Fibroblast of skin of right quadriceps (primary cell): ENCODE data around the gene MYOG.
A peak's percentile ranks its signal among the peaks of the same experiment; 100 is the strongest.

Source experiments
- DNase-seq: peaks from one replicate; pipeline ENCODE4 v3.0.0-alpha.2; 2013

MYOG gene

DNA sequence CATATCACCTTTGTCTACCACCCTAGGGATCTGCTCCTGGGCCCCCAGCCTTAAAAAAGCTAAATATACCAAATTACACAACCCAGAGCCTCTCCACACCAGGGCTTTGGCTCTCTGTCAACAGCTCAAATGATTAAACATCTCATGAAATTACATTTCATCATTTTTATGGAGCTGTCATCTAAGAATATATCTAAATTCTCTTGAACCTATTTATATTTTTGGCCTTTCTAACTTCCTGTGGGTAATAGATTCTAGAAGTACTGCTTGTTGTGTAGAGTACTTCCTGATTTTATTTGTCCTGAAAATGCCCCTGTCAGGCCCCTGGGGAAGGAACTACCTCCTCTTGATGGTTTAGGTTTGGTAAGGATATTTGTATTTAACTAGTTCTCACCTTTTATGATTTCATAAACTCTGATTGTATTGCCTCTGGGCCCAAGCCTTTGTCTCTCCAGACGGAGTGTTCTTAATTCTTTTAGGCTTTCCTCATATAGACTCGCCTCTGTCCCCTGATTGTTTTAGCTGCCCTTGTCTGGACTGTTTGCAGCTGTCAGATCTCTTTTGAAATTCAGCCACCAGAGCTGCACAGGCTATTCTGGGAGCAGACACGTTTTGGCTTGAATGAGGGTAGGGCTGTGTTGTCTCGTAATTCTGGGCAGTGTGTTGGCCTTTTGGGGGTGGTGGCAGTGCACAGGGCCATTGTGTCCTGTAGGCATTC is 16.6 kb downstream of the MYOG start:
- peak; percentile 55 for DNase-seq

DNA sequence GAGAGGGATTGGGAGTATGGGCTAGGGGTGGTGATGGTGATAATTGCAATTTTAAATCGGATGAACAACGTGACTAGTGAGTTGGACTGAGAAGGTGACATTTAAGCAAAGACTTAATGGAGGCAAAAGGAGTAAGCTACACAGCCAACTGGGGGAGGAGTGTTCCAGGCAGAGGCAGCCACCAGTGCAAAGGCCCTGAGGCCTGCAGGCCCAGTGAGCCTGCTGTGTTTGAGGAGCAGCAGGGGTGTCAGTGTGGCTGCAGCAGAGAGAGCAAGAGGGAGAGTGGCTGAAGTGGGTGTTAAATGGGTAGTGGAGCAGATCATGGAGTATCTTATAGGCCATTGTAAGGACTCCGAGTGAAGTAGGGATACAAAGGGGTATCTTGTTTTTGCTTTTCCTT is 18.8 kb downstream of the MYOG start:
- DNase-seq, result no peak

DNA sequence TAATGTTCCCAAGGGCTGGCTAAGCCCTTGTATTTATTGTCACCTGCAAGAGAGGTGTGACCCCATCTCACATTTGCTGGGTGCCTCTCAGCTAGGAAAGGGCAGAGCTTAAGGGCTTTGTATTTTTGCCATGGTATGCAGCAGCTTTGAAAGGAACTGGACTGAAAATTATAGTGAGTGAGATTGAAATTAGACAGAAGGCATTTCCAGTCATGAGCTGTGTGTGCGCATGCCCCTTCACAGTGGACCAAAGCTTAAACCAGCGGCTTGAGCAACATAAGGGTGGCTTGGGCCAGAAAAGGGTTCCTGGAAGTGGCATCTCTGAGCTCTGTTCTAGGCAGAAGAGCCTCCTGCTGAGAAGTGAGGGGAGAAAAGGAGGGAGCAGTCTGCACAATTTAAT is 19.8 kb downstream of the MYOG start:
- DNase-seq, result no peak

DNA sequence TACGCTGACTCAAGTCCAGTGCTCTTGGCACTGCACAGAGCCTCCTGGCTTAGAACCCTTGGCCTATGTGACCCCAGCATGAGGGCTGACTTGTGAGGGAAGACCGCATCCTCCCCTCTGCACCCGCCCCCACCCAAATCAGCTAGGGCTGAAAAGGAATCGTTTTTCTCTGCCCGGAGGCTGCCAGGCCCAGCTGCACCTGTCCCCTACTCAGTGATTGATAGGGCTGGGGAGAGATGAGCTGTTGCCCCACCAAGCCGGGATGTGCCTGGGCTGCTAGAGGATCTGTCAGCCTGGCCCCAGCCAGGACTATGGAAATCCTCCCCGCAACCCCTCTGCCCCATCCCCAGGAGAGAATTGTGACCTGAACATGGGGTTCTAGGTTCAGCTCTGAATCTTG is 20.6 kb downstream of the MYOG start:
- DNase-seq, result no peak

DNA sequence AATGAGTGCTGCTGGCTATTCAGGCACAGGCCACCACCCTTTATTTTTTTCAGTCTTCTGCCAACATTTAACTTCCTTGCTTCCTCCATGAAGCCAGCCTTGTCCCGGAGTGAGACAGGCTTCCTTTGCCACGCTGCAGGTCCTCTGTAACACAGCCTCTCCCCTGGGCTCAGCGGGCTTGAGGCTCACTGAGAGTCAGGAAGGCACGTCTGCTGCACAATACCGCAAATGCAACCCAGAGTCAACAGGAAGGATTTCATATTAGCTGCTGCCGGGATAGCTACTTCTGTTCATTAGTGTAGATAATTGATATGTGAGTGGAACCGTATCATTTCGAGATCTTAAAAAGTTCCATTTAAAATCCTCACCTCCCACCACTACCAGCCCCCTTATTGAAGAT is 22.5 kb downstream of the MYOG start:
- no peak for DNase-seq

DNA sequence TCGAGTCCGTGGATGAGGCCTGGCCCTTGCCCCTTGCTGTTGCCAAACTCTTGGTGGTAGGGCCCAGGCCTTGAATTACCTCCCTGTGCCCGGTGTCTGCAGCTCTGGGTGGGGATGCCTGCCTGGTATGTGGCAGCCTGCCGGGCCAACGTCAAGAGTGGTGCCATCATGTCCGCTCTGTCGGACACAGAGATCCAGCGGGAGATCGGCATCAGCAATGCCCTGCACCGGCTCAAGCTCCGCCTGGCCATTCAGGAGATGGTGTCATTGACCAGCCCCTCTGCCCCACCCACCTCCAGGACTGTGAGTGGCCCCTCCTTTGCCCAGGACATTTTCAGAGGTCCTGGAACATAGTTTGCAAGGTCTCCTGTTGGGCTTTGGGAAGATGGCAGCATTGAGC is 25.7 kb downstream of the MYOG start:
- no peak for DNase-seq

DNA sequence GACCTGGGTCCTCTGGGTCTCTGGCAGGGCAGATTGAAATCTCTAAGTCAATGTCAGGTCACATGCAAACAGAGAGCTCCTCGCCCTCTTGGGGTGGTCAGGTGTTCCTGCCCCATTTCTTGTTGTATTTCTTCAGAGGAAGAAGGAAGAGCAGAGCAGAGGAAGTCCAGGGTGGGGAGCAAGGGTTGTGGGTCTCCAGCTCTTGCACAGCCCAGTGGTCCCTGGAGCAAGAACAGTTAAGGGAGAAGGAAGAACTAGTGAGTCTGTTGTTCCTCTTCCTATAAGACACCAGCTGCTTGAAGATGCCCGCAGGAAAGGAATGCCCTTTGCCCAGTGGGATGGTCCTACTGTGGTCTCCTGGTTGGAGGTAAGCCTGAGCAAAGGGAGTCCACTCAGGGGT is 26.3 kb downstream of the MYOG start:
- no peak for DNase-seq

DNA sequence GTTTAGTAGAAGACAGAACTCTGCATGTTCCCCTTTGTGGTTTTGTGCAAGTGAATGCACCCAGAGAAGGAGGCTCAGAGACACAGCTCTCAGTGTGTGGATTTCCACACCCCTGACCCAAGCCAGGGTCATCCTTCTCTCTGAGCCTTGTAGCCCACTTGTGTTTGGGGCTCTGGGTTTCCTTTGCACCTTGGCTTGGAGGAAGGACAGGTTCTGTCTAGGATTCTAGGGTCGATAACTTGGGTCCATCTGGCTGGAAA is 27.2 kb downstream of the MYOG start:
- no peak for DNase-seq

DNA sequence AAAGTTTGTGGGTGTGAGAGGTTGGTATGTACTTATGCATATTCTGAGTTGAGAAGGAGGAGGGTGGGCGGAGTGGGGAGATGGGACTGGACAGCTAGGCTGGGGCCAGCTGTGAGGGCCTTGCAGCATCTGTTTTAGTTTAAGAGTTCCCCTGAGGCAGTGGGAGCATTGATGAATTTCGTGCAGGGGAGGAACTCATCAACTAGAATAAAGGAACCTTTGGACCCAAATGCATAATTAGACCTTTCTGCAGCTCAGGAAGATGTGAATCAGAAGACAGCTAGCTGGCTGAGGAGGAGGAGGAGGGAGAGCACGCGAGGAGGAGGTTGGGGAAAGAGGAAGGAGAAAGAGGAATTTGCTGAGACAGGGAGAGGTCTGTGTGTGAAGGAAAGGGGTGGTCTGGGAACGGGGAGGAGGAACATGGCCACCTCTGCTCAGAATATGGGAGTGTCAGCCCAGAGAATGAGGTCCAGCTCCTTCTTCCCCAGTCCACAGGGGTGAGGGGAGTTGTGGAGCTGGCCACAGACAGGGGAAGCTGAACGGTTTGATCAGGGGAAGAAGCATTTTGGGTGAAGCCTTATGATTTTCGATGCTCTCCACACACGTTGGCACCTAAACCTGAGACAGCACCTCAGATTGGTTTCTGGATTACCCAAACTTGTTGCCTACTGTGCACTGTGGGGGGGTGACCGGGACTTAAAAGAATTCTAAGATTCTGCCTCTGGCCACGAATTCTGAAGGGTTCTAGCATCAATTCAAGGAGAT is 27.7 kb downstream of the MYOG start:
- DNase-seq, result peak; percentile 57

DNA sequence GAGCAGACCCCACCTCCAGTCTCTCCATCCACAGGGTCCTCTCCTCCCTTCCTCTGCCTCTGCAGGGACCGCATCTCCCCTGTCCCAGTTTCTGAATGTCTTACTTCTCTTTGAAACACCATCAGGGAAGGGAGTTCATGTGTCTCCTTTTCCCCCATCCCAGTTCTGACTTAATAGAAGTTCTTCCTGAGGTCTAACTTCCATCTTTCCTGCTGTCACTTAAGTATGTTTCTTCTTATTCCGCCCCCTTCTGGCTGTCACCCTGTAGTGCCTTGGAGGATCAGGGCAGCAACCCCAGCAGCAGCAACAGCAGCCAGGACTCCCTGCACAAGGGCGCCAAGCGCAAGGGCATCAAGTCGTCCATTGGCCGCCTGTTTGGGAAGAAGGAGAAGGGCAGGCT is 29.3 kb downstream of the MYOG start:
- DNase-seq, result no peak

DNA sequence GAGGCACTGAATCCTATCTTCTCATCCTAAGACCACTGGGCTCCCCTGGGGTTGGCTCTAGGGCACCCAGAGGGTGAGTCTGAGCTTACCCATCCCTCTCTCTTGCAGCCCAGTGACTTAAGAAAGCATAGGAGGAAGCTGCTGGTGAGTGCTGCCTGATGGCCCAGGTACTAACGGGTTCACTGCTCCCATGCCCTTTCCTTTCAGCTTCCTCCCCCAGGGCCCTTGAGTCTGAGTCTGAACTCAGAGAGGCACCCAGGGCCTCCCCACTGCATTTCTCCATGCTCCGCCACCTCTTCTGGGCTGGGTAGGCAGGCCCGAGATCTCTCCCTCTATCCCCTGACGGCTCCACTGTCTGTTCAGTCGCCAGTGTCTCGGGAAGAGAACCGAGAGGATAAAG is 29.8 kb downstream of the MYOG start:
- no peak for DNase-seq

DNA sequence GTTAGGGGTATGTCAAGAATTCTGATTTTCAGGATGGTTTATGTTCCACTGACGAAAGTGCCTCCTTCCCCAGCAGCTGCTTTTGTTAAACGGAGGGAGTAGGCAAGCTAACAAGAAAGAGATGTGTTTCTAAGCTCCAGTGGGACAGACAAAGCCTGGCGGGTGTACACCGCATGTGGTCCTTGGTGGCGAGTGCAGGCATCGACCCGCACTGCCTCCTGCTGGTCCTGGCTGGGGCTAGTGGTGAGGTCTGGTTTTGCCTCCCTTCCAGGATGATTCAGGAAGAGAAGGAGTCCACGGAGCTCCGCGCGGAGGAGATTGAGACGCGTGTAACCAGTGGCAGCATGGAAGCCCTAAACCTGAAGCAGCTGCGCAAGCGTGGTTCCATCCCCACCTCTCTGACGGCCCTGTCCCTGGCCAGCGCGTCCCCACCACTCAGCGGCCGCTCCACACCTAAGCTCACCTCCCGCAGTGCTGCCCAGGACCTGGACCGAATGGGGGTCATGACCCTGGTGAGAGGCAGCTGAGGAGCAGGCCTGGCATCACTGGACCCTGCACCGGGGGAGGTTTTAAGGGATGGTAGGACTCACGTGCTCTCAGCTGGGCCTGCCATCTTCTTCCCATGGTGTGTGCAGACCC is 30.5 kb downstream of the MYOG start:
- DNase-seq, result no peak

DNA sequence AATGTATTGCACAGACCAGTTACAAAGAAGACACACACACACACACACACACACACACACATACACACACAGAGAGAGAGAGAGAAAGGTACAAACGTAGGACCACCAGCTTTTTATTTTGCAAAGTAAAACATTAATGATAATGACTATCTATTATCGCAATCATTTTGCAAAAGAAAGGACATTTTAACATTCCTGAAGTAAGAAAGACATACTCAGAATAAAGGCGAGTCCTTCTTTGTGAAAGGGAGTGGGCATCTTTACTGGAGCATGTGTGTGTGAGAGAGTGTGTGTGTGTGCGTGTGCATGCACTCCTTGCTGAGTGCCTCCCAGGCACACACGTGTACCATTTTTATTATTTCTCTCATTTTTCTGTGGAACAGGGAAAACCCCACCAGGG is 31.2 kb downstream of the MYOG start:
- DNase-seq, result no peak

DNA sequence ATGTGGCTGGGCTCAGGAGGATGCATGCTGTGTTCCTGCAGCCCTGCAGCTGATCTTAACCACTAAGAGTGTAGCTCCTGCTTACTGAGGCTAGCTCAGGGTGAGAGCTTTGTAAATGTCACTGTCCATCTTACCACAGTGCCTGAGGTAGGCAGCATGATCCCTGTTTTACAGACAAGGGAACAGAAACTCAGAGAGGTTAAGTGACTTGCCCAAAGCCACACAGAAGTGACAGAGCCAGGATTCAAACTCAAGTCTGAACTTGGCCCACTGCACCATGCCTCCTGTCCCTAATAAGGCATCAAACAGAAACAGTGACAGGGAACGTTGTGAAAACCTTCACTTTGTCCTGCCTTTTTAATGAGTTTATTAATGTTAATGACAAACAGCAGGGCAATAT is 31.6 kb downstream of the MYOG start:
- no peak for DNase-seq

DNA sequence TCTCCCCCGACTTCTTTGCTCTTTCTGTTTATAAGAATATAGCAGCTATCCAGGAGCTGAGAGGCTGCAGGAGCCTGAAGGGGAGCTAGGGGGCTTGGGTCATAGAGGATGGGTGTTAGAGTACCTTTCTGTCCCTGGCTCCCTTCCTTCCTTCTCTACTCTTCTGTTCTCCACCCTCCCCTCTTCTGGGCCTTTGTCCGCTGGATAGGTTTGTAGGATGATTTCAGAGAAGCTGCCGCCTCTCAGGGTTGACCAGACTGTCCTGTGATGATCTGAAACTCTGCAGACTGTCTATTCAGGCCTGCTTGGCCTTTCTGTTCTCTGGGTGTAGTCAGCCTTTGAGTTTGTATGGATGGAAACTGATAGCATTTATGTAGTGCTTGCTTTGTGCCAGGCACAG is 33.2 kb downstream of the MYOG start:
- DNase-seq, result no peak

DNA sequence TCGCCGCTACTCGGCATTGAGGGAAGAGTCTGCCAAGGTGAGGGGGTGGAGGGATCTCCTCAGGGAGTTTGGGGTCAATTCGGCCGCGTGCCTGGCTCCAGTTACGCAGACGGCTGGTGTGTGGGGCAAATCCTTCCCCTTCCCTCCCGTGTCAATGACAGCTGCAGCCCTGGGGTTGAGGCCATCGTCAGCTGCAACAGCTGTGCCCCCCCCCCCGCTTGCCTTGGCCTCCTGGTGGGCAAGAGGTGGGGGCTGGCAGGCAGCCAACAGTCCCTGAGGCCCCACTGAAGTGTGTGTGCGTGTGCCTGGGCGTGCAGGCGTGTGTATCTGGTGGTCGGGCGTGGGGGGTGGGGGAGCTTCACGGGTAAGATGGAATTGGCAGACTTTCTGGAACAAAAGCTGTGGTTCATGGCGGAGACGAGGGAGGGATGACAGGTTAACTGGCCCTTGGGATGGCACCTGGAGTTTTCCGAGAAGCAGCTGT is 33.9 kb downstream of the MYOG start:
- no peak for DNase-seq

DNA sequence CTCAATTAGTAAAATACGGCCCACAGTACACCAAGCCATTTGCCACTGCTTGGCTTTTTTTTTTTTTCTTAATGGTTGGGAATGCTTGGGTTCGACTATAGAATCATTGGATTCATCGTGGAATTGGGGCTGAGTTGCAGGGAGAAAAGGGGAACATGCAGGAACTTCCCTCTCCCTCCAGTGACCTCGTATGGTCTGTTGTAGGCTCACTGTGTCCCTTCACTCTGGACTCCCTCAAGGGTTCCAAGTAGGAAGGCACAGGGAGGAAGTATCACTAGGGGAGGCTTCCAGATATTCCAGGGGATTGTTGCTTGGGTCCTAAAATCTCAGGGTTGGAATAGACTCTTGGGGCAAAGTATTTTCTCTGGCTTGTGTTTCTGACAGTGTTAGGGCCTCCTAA is 35.0 kb downstream of the MYOG start:
- no peak for DNase-seq

DNA sequence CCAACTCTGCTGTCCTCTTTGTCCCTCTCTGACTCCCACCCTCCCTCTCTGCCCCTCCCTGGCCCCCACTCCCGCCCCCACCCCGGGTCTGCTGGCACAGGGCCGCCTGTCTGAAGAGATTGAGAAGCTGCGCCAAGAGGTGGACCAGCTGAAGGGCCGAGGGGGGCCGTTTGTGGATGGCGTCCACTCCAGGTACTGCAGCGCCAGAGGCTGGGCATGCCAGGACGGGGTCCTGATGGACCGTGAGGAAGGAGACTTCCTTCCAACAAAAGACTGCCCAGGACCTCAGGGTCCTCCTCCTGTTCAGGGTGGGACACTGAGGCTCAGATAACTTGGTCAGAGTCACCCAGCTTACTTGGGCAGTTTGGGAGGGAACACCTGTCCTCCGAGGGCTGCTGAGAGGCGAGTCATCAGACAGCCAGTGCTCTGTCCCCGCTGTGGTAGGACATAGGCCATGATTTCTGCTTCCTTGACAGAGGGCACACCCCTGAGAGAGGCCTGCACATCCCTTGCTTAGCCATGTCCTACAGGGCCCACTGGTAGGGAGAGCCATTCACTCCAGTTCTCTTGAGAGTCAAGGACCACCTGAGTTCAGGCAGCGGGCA is 36.1 kb downstream of the MYOG start:
- DNase-seq, result no peak

DNA sequence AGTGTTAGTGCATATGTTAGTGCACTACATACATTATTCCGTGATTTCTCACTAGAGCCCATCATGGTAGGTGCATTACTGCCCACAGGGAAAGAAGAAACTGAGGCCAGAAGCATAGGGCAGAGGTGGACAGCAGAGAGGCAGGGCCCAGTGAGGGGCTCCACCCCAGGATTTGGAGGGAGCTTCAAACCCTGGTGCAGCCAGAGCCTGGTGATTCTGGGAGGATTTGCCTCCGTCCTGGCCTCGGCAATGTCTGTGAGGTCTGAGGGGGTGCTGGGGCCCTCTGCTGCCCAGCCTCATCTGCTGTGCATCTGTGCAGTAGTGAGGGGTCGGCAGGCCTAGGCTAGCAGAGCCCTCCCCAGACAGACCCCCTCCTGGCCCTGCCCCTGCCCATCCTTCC is 36.7 kb downstream of the MYOG start:
- no peak for DNase-seq

DNA sequence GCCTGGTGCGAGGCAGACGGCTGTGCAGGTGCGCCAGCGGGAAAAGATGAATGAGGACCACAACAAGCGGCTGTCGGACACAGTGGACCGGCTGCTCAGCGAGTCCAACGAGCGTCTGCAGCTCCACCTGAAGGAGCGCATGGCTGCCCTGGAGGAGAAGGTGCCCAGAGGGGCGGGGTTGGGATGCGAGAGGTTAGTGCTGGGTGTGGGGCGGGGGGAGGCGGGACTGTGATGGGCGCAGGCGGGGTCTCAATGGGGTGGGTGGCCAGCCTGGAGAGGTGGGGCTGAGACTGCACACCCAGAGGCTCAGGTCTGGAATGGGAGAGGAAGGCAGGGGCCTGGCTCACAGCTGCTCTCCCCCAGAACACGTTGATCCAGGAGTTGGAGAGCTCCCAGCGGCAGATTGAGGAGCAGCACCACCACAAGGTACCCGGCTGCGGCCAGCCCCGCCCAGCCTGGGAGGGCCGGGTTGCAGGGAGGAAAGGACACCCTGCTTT is 37.2 kb downstream of the MYOG start:
- DNase-seq, result no peak

DNA sequence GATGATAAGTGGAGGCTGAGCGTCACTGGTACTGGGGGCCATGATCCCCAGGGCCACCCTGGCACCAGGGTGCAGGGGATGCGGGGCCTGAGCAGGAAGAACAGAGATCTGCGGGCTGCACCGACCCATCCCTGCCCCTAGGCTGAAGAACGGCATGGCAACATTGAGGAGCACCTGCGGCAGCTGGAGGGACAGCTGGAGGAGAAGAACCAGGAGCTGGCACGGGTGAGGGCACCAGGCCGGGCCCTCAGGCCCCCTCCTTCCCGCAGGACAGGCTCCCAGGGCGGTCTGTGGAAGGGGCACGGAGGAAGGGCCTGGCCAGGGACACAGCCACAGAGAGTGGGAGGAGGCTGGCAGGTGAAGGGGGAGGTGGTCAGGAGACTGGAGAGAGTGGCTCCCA is 37.7 kb downstream of the MYOG start:
- DNase-seq, result no peak

DNA sequence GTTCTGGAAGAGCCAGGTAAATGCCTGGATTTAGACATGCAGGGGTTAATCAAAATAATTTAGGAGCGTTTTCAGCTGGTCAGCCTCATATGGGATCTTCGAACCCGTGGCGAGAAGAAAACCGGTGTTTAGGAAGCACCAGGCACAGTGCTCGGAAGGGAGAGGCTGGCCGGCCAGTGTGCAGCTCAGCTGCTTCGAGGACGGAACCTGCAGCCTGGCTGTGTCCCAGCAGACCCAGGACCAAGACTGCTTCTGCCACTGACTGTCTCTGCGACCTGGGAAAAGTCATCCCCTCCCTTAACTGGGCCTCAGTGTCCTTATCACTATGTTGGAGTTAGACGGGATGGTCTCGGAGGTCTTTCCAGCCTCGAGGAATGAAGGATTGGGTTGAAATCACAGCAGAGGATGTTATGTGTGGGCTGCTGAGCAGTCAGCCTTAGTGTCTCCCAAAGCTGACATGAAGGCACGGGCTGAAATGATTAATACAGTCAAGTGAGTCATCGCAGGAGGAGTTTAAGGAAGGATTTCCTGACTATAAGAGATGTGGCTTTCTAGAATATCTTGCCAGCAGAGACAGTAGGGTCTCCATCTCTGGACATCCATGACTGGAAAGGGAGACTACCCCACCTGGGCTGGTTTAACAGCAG is 38.7 kb downstream of the MYOG start:
- DNase-seq, result peak; percentile 83
